Right ventricle myocardium inferior (tissue), 1 donor: ENCODE results near the gene RAB6B. TPM values are rescaled to one million over a fixed set of nuclear protein-coding genes. Genes with fewer than 3 reads are reported as not detected.

Experiments
- ATAC-seq: fragments of 200-7000 bp; cut with Tn5 transposase; one replicate; pipeline ENCODE4 v1.9.1; 2020; ENCODE audit warnings: mild to moderate bottlenecking, moderate library complexity
- DNase-seq: peaks from one replicate; pipeline ENCODE4 v3.0.0; 2021; ENCODE audit errors: missing footprints
- intact Hi-C: fragments of 100-400 bp; cut with DNase I; formaldehyde crosslinking; loops from one replicate; pipeline ENCODE4 v1.11.0; 2022
- total RNA-seq: library from RNA; stranded (reverse); fragmentation: NEBNext Ultra II Directional; extraction: Animal tissue kit (Norgen Biotek cat#: 25700); gene quantifications from one replicate; pipeline ENCODE4 v1.2.1, GENCODE V29; 2021
- donor health status: DM: no; HTN: yes; CAD: no; lungs with severe emphysema.

RAB6B gene
- total RNA-seq, 1 donor from 2014 or later = 58.8 TPM

- DNase-seq (no peak), ATAC-seq (no peak)
- intact Hi-C loops = no loop called here
Measured at GRCh38 chr3:133887074-133887802, 8.4 kb downstream of the RAB6B start.

GRCh38 chr3:133886031-133886722, 9.5 kb downstream of the RAB6B start:
- ATAC-seq = no peak
- DNase-seq = no peak
- intact Hi-C loops = no loop called here

GRCh38 chr3:133884887-133885711, 10.6 kb downstream of the RAB6B start:
- ATAC-seq = no peak
- intact Hi-C loops = no loop called here
- DNase-seq = no peak

GRCh38 chr3:133884054-133884886, 11.4 kb downstream of the RAB6B start:
- no peak for ATAC-seq
- no peak for DNase-seq
- intact Hi-C loops = no loop called here

- intact Hi-C loops = no loop called here
- peak; percentile 45 for ATAC-seq
- no peak for DNase-seq
Measured at GRCh38 chr3:133883641-133884040, 12.0 kb downstream of the RAB6B start.

GRCh38 chr3:133882986-133883586, 12.6 kb downstream of the RAB6B start:
- ATAC-seq = no peak
- intact Hi-C loops = no loop called here
- DNase-seq = no peak

GRCh38 chr3:133881939-133882825, 13.5 kb downstream of the RAB6B start:
- intact Hi-C loops = no loop called here
- ATAC-seq = no peak
- DNase-seq = no peak

GRCh38 chr3:133881492-133881891, 14.2 kb downstream of the RAB6B start:
- ATAC-seq (no peak), DNase-seq (no peak)
- intact Hi-C loops = no loop called here

- ATAC-seq (no peak), DNase-seq (no peak)
- intact Hi-C loops = no loop called here
Measured at GRCh38 chr3:133880886-133881455, 14.7 kb downstream of the RAB6B start.

GRCh38 chr3:133880287-133880686, 15.4 kb downstream of the RAB6B start:
- DNase-seq = no peak
- ATAC-seq = no peak
- intact Hi-C loops = no loop called here

- DNase-seq = no peak
- ATAC-seq = no peak
- intact Hi-C loops = no loop called here
Measured at GRCh38 chr3:133878518-133878917, 17.2 kb downstream of the RAB6B start.

- DNase-seq (no peak), ATAC-seq (no peak)
- intact Hi-C loops = no loop called here
Measured at GRCh38 chr3:133877221-133877620, 18.5 kb downstream of the RAB6B start.

GRCh38 chr3:133874761-133875438, 20.8 kb downstream of the RAB6B start:
- no peak for DNase-seq
- intact Hi-C loops = no loop called here
- ATAC-seq = no peak

GRCh38 chr3:133874344-133874743, 21.3 kb downstream of the RAB6B start:
- ATAC-seq = no peak
- intact Hi-C loops = no loop called here
- DNase-seq = no peak

- DNase-seq (no peak), ATAC-seq (no peak)
- intact Hi-C loops = no loop called here
Measured at GRCh38 chr3:133872781-133873180, 22.9 kb downstream of the RAB6B start.

- intact Hi-C loops = no loop called here
- DNase-seq (no peak), ATAC-seq (no peak)
Measured at GRCh38 chr3:133872161-133872560, 23.5 kb downstream of the RAB6B start.
